NCI-H1092 treated with DMSO at 0.1 percent for 48 hours (cell line): Measurements from ENCODE around the gene NEURL3.

Experiments used
- DNase-seq: peaks from one replicate; lab custom pipeline; 2025; lab: John Stamatoyannopoulos, UW

NEURL3 gene

GRCh38 chr2:96527286-96528005 lies 22.3 kb upstream of the NEURL3 start:
- no peak for DNase-seq

GRCh38 chr2:96526615-96527285 lies 21.6 kb upstream of the NEURL3 start:
- no peak for DNase-seq

GRCh38 chr2:96526101-96526591 lies 21.0 kb upstream of the NEURL3 start:
- no peak for DNase-seq

- DNase-seq = no peak
Measured at GRCh38 chr2:96525211-96525507, 20.0 kb upstream of the NEURL3 start.

GRCh38 chr2:96524482-96525210 lies 19.5 kb upstream of the NEURL3 start:
- DNase-seq = no peak

- DNase-seq = no peak
Measured at GRCh38 chr2:96523659-96524481, 18.7 kb upstream of the NEURL3 start.

- DNase-seq = no peak
Measured at GRCh38 chr2:96522304-96523203, 17.4 kb upstream of the NEURL3 start.

- no peak for DNase-seq
Measured at GRCh38 chr2:96521219-96521618, 16.1 kb upstream of the NEURL3 start.

- no peak for DNase-seq
Measured at GRCh38 chr2:96520697-96521096, 15.5 kb upstream of the NEURL3 start.

- no peak for DNase-seq
Measured at GRCh38 chr2:96520231-96520630, 15.1 kb upstream of the NEURL3 start.

- no peak for DNase-seq
Measured at GRCh38 chr2:96517079-96517478, 11.9 kb upstream of the NEURL3 start.

GRCh38 chr2:96514521-96514920 lies 9.4 kb upstream of the NEURL3 start:
- no peak for DNase-seq

GRCh38 chr2:96512341-96512740 lies 7.2 kb upstream of the NEURL3 start:
- no peak for DNase-seq

- no peak for DNase-seq
Measured at GRCh38 chr2:96511851-96512250, 6.7 kb upstream of the NEURL3 start.

- no peak for DNase-seq
Measured at GRCh38 chr2:96510931-96511595, 5.9 kb upstream of the NEURL3 start.

- DNase-seq = no peak
Measured at GRCh38 chr2:96509847-96510230, 4.7 kb upstream of the NEURL3 start.

- DNase-seq = peak; percentile 44
Measured at GRCh38 chr2:96509114-96509846, 4.1 kb upstream of the NEURL3 start.

- no peak for DNase-seq
Measured at GRCh38 chr2:96508521-96509113, 3.5 kb upstream of the NEURL3 start.

GRCh38 chr2:96507957-96508520 lies 2.9 kb upstream of the NEURL3 start:
- DNase-seq = peak; percentile 34
